Cardiac septum (tissue), 1 donor: ENCODE results near the gene FBXO17. TPM values are rescaled to one million over a fixed set of nuclear protein-coding genes. Genes with fewer than 3 reads are reported as not detected.
A peak's percentile ranks its signal among the peaks of the same experiment; 100 is the strongest.
"Not testable (repeated sequence)": the region's sequence is repeated elsewhere in the genome, so short reads cannot be mapped to it uniquely, and the experiment has no call there.

Source experiments
- DNase-seq: peaks from one replicate; pipeline ENCODE4 v3.0.0-alpha.2; 2020; ENCODE audit warnings: low spot score
- intact Hi-C: fragments of 100-400 bp; cut with DNase I; formaldehyde crosslinking; loops from one replicate; pipeline ENCODE4 v1.14.0; 2022
- long read RNA-seq: library from polyadenylated mRNA; unstranded; transcript quantifications from one replicate; pipeline ENCODE4 v2.0.0, GENCODE V29; 2021
- total RNA-seq: library from RNA; stranded (reverse); fragmentation: NEBNext Ultra II Directional; extraction: Animal tissue kit (Norgen Biotek cat#: 25700); gene quantifications from one replicate; pipeline ENCODE4 v1.2.1, GENCODE V29; 2021
- donor health status: DM: no; HTN: no; CAD: no.

The FBXO17 gene, protein sequence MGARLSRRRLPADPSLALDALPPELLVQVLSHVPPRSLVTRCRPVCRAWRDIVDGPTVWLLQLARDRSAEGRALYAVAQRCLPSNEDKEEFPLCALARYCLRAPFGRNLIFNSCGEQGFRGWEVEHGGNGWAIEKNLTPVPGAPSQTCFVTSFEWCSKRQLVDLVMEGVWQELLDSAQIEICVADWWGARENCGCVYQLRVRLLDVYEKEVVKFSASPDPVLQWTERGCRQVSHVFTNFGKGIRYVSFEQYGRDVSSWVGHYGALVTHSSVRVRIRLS
- 3.3 TPM for total RNA-seq
- long read RNA-seq, partial matches to known transcripts = 0 of 5 reads
- long read RNA-seq, other reads (novel, unspliced or antisense) = 3 of 5 reads

DNA sequence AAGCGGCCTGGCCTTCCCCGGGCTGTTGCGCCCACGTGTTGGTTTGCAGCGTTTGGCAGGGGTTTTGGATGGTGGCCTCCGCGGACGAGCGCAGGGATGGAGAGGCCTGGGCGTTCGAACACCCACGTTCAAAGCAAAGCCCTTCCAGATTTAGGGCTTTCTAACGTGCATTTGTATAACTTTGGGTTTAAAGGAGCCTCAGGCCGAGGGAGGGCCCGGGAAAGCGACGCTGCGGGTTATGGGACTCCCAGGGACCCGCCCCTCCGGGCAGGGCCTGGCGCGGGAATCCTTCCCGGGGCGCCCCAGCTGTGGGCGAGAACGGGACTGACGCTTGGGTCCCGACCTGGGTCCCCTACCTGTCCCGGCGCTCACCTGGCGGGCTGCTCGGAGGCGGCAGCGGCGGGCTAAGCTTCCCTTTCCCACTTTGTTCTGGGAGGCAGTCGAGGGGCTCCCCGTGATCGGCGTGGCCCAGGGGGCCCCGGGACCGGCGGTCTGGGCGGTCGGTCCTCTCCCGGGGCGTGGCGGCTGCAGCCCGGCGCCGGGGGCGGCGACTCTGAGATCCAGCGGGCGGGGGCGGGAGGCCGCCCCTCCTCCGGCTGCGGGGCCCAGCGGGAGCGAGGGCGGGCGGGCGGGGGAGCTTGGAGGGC is at the start of gene FBXO17:
Gene FBXO17 (minus strand): TSS at position 529 of the 647 bp plus-strand sequence. CDS start 25,423 bp downstream, outside the sequence.
- intact Hi-C loops = no loop called here
- peak; percentile 75 for DNase-seq

DNA sequence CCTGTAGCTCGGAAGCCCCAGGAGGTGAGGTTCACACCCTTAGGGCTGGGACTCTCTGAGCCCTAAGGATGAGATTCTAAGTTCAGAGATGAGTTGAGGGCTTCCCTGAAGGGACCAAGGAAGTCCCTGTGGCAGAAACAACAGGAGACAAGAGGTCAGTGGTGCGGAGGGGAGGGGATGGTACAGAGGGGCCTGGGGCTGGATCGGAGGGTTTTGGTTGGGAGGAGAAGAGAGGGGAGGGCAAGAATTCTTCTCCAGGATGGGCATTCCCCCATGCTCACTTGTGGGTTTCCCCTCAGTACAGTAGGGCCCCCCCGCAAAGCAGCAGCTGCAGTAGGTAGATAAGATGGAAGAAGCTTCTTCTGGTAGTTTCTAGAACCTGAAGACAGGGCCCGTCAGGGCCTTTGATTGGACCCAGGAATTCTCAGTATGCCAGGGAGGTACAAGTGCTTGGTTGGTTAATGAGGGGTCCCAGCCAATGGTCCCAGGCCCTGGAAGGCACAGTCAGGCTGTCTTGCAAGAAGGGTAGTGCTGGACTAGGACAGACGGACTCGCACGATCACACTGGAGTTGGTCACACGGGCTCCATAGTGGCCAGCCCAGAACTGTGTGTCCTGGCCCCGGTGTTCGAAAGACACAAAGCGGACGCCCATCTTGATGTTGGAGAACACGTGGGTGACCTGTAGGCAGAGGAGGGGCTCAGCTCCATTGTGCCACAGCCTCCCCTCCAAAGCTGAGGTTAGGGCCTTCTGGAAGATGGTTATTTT is 49.5 kb upstream of the FBXO17 start:
- intact Hi-C loops = no loop called here
- no peak for DNase-seq

DNA sequence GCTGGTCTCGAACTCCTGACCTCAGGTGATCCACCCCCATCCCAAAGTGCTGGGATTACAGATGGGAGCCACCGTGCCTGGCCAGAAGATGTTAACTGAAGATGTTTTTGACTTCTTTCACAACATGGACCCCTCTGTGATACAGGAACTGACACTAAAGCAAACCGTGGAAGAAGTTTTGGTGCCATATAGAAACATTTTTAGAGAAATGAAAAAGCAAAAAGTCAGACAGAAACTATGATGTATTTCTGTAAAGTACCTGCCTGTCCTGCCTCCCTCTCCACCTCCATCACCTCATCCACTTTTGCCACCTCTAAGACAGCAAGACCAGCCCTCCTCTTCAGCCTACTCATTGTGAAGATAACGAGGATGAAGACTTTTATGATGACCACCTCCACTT is 45.5 kb upstream of the FBXO17 start:
- DNase-seq = no peak
- intact Hi-C loops = no loop called here

DNA sequence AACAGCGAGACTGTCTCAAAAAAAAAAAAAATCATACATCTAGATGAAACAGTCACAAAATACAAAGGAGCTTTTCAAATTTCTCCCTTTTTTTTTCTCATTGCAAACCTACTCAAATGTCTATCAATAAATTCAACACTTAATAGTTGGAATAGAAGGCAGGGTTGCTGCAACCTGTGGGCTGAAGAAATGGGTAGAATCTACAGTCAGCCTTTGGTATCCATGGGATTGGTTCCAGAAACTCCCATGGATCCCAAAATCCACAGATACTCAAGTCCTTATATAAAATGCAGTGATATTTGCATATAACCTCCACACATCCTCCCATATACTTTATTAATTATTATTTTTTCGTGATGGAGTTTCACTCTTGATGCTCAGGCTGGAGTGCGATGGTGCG is 42.1 kb upstream of the FBXO17 start:
- intact Hi-C loops = no loop called here
- DNase-seq = no peak

DNA sequence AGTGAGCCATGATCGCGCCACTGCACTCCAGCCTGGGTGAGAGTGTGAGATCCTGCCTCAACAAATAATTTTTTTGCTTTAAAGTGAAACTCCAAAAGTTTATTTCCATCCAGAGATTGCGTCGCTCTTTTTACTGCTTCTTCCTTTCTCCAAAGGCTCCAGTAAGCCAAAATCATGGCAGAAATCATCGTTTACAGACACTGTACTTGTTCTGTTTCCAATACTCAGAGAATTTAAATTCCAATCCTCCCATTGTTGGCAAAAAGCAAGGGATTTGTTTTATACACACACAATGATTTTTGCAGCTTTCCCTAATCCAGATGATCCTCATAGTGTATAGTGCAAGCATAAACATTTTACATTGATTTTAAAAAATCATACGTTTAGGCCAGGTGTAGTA is 41.5 kb upstream of the FBXO17 start:
- DNase-seq = no peak
- intact Hi-C loops = no loop called here

DNA sequence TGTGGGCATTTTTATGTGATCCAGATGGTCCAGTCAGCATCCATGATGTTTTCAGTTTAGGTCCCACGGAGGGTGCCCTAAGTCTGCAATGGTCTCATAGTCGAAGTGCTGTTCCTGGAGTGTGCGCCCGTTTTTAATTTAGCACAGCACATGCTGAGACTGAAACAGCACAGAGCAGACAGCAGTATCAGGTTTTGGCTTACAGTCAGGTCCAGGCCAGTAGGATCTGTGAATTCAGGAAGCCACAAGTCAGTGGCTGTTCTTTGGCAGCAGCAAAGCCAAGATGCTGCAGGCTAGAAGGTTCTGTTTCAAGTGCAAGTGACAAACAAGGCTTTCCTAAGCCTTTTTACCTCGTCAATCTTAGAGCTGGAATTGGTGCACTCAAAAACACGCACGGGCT is 38.5 kb upstream of the FBXO17 start:
- intact Hi-C loops = no loop called here
- DNase-seq = no peak

DNA sequence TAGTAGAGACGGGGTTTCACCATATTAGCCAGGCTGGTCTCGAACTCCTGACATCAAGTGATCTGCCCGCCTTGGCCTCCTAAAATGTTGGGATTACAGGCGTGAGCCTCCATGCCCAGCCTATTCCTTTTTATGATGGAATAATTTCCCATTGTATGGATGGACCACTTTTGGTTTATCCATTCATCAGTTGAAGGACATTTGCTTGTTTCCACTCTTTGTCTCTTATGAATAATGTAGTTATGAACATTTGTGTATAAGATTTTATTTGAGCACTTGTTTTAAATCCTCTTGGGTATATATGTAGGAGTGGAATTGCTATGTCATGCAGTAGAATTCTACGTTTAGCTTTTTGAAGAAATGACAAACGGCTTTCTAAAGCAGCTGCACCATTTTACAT is 33.5 kb upstream of the FBXO17 start:
- DNase-seq = no peak
- intact Hi-C loops = no loop called here

DNA sequence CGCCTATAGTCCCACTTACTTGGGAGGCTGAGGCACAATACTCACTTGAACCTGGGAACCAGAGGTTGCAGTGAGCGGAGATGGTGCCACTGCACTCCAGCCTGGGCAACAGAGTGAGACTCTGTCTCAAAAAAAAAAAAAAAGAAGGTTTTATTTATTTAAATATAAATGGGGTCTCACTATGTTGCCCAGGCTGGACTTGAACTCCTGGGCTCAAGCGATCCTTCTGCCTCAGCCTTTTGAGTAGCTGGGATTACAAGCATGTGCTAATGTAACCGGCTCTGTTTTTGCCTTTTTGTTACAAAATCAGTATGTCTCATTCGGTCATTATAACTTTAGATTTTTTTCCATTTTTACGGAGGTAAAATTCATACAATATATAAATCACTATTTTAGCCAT is 32.6 kb upstream of the FBXO17 start:
- no peak for DNase-seq
- intact Hi-C loops = no loop called here

DNA sequence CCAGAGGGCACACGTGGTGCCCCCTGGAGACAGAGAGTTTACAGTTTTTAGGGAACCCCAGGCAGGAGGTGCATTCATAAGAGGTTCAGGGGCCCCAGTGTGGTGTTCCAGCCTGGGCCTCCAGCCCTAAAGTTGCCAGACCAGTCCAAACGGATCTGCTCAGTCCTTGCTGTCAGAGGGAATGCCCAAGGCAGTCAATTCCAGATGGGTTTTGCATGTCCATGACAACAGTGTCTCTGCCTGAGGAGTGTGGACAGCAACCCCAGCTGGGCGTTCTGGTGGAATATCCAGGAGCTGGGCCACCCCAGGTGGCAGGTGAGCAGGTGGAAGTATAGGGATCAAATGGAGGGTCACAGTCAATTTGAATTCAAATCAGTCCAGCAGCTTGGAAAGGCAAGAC is 31.6 kb upstream of the FBXO17 start:
- no peak for DNase-seq
- intact Hi-C loops = no loop called here

DNA sequence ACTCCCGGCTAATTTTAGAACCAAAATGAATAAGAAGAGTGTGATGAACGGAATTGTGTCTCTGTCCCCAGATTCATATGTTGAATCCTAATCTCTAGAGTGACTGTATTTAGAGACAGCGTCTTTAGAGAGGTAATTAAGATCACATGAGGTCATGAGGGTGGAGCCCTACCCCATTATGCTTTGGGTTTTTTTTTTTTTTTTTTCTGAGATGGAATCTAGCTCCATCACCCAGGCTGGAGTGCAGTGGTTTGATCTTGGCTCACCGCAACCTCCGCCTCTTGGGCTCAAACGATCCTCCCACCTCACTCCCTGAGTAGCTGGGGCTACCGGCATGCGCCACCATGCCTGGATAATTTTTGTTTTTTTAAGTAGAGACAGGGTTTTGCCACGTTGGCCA is 28.9 kb upstream of the FBXO17 start:
- DNase-seq = no peak
- intact Hi-C loops = no loop called here

DNA sequence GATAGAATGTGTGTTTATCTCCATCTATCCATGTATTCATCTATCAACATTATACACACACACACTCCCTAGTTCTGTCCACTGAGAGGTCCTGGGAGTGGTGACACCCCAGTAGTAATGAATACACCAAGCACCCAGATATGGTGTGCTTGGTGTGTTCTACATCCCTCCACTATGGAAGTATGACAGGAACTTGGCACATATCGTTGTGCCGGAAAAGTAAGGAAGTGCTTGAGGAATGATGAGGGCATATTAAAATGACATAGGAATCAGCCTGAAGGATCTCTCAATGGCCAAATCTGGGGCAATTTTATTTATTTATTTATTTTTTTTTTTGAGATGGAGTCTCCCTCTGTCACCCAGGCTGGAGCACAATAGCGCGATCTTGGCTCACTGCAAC is 28.3 kb upstream of the FBXO17 start:
- no peak for DNase-seq
- intact Hi-C loops = no loop called here

DNA sequence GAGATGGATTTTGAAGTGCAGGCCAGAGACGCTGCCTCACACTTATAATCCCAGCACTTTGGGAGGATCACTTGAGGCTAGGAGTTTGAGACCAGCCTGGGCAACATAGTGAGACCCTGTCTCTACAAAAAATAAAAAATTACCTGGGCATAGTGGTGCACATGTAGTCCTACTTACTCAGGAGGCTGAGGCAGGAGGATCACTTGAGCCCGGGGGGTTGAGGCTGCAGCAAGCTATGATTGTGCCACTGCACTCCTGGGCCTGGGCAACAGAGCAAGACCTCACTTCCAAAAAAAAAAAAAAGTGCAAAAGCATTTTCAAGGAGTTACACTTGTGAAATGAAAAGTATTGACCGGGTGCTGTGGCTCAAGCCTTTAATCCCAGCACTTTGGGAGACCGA is 27.6 kb upstream of the FBXO17 start:
- intact Hi-C loops = no loop called here
- no peak for DNase-seq

DNA sequence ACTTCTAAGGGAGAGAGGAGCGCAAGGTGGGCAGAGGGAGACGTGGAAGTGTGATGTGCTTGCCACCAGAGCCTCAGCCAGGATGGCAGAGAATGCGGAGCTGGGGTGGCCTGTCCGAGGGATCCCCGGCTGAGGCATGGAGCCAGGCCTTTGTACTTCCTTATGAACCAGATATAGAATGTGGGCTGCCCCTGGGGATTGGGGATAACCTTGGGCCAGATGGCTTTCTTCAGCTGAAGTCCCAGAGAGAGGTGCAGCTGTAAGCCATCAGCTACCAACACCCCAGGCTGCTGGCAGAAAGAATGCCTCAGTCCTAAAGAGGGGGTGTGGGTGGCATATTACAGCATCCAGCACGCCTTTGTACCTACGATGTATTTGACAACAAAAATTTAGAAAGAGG is 25.5 kb upstream of the FBXO17 start:
- intact Hi-C loops = no loop called here
- DNase-seq = no peak

DNA sequence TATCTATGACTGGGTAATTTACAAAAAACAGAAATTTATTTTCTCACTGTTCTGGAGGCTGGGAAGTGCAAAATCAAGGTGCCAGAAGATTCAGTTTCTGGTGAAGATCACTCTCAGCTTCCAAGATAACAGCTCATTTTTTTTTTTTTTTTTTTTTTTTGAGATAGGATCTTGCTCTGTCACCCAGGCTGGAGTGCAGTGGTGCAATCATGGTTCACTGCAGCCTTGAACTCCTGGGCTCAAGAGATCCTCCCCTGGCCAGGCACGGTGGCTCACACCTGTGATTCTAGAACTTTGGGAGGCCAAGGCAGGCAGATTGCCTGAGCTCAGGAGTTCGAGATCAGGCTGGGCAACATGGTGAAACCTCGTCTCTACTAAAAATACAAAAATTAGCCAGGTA is 22.0 kb upstream of the FBXO17 start:
- DNase-seq, intact Hi-C loops: not testable (repeated sequence)

DNA sequence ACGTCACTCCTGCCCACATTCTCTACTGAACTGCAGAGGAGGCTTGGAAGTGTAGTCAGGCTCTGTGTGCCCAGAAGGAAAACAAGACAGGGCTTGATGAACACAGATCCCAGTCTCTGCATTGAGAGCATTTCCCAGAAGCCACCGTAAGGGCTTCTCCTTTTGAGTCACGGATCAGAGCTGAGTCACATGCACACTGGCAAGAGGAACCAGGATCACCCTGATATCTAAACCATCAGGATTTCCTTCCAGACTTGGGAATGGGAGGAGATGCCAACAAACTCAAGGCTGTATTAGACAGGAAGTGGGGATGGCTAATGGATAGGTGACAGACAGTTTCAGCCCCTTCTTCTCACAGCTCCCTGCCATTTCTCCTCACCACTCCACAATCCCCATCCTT is 17.7 kb upstream of the FBXO17 start:
- intact Hi-C loops = no loop called here
- no peak for DNase-seq

DNA sequence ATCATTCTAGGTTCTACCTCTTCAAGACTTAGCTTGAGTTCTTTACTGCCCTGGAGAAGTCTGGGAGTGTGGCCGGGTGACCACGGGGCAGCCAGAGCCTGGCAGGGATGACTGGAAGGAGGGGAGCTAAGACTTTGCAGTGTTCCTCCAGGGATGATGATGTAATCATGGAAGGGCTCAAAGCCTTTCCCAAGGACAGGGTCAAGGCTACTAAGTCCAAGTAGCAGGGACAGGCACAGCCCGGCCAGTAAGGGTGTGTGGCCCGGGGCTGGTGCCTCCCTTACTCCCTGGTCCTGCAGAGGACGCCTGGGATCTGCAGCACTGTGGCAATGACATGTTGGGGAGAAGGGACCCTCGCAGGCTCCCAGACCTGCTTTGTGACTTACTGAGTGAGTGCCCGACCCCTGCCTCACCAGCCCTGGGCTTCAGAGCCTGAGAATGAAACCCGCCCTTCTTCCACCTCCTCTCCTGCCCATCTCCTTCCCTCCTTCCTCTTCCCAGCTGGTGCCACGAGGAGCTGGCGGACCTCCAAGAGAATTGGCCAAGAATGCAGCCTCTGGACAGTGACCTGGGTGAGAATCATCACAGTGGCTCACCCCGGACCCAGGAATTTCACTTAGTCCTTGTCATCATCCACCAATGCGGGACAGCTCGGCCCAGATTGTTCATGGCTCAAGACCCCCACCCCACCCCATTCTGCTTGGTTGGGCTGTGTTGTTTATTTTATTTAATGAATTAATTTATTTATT is 15.6 kb upstream of the FBXO17 start:
- DNase-seq = no peak
- intact Hi-C loops = no loop called here

DNA sequence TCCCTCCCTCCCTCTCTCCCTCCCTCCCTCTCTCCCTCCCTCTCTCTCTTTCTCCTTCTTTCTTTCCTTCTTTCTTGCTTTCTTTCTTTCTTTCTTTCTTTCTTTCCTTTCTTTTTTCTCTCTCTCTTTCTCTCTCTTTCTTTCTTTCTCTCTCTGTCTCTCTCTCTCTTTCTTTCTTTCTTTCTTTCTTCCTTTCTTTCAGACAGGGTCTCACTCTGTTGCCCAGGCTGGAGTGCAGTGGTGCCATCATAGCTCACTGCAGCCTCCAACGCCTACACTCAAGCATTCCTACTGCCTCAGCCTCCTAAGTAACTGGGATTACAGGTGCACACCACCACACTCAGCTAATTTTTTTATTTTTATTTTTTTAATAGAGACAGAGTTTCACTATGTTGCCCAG is 14.1 kb upstream of the FBXO17 start:
- intact Hi-C loops = not testable (repeated sequence)

DNA sequence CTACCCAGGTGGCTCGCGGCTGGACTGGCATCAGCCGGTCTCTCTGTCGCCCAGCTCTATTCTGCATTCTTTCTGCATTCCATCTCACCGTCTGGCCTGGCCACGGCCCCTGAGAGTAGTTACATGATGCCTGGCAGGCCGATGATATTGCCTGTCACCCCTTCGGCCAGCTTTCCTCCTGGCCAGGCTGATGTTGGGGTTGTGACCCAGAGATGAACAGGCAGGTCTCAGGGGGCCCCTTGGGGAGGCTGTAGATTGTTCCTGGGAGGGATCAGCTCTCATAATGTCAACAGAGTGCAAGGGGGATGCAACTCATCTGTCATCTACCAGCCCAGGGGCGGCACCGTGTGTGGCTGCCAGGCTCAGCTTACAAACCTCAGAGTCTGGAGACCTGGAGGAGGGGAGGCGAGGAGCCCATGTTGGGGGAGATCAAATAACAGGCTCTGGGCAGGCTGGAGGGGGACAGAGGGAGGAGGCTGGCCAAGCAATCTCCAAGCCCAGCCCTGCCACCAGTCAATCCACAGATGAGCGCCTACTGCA is 13.6 kb upstream of the FBXO17 start:
- no peak for DNase-seq
- intact Hi-C loops = no loop called here

More for the DNA sequence above, 14.1 kb upstream of the FBXO17 start:
- not testable (repeated sequence) for DNase-seq

DNA sequence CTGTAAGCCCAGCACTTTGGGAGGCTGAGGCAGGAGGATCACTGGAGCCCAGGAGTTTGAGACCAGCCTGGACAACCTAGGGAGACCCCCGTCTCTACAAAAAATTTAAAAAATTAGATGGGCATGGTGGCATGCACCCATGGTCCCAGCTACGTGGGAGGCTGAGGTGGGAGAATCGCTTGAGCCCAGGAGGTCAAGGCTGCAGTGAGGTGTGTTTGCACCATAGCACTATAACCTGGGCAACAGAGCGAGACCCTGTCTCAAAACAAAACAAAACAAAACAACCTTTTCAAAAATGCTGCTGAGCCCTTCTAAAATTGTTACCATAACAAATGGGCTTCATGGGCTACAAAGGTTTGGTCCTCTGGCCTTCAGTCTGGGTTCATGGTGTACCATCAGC is 13.1 kb upstream of the FBXO17 start:
- intact Hi-C loops = not testable (repeated sequence)

DNA sequence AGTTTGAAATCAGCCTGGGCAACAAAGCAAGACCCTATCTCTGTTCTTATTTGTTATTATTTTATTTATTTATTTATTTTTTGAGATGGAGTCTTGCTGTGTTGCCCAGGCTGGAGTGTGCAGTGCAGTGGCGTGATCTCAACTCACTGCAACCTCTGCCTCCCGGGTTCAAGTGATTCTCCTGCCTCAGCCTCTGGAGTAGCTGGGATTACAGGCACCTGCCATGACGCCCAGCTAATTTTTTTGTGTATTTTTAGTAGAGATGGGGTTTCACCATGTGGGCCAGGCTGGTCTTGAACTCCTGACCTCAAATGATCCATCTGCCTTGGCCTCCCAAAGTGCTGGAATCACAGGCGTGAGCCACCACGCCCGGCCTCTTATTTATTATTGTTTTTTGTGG is 12.2 kb upstream of the FBXO17 start:
- DNase-seq, intact Hi-C loops: not testable (repeated sequence)

More for the DNA sequence above, 13.1 kb upstream of the FBXO17 start:
- DNase-seq = not testable (repeated sequence)
